Activated naive CD8-positive, alpha-beta T cell treated with anti-CD3 and anti-CD28 coated beads, Interleukin-2, amount 50 U/mL, for 24 hours (primary cell): ENCODE results near the gene BANP.
"Not testable (repeated sequence)": the region's sequence is repeated elsewhere in the genome, so short reads cannot be mapped to it uniquely, and the experiment has no call there.

ENCODE experiments used
- ATAC-seq: fragments of 150-1000 bp; cut with Tn5 transposase; one replicate; pipeline ENCODE4 v1.10.0; 2021
- DNase-seq: peaks from one replicate; pipeline ENCODE4 v3.0.0; 2021
- H3K27ac Mint-ChIP-seq: one replicate; pipeline ENCODE4 v1.8.0; 2021; ENCODE audit warnings: mild to moderate bottlenecking, mixed read lengths
- H3K27me3 Mint-ChIP-seq: one replicate; pipeline ENCODE4 v1.8.0; 2021; ENCODE audit warnings: mixed read lengths
- H3K36me3 Mint-ChIP-seq: one replicate; pipeline ENCODE4 v1.8.0; 2021; ENCODE audit warnings: low read depth, mixed read lengths
- H3K4me1 Mint-ChIP-seq: one replicate; pipeline ENCODE4 v1.8.0; 2021; ENCODE audit warnings: mixed read lengths
- H3K4me3 Mint-ChIP-seq: one replicate; pipeline ENCODE4 v1.8.0; 2021; ENCODE audit warnings: mild to moderate bottlenecking, moderate library complexity, mixed read lengths
- H3K9me3 Mint-ChIP-seq: one replicate; pipeline ENCODE4 v1.8.0; 2021; ENCODE audit warnings: mixed read lengths

The BANP gene

DNA sequence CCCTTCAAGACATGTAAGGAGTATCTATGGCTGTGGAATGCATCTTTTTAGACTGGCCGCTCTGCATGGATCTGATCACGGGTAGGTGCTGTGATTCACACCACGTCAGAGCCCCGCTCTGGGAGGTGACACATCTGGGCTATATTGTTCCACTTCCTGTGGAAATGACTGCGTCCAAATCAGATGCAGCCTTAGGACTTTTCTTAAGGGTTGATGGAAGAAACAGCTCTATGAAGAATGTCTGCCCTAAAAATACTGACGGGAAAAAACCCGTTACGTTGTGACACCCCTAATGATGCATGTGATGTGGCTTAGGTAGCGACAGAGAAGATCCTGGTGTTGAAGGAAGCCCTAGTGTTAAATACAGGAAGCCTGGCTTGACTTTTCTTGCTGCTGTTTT lies 12.2 kb downstream of the BANP start:
- H3K36me3 Mint-ChIP-seq = peaks cover 17% of the 10 kb centered on the region
- peak overlapping the region; percentile 91 for H3K27ac Mint-ChIP-seq
- no peaks in the 10 kb centered on the region for H3K27me3 Mint-ChIP-seq
- peak overlapping the region; percentile 54 for H3K4me3 Mint-ChIP-seq
- peaks cover 82% of the 10 kb centered on the region for H3K4me1 Mint-ChIP-seq
- H3K9me3 Mint-ChIP-seq = no peaks in the 10 kb centered on the region
- peak; percentile 98 for ATAC-seq
- DNase-seq = peak; percentile 73

GRCh38 chr16:87964049-87964659 lies 12.9 kb downstream of the BANP start:
- DNase-seq = no peak
- no peaks in the 10 kb centered on the region for H3K9me3 Mint-ChIP-seq
- peak overlapping the region; percentile 54 for H3K4me3 Mint-ChIP-seq
- H3K36me3 Mint-ChIP-seq = peaks cover 19% of the 10 kb centered on the region
- no peak for ATAC-seq
- no peaks in the 10 kb centered on the region for H3K27me3 Mint-ChIP-seq
- H3K27ac Mint-ChIP-seq = peak overlapping the region; percentile 91
- peaks cover 83% of the 10 kb centered on the region for H3K4me1 Mint-ChIP-seq

DNA sequence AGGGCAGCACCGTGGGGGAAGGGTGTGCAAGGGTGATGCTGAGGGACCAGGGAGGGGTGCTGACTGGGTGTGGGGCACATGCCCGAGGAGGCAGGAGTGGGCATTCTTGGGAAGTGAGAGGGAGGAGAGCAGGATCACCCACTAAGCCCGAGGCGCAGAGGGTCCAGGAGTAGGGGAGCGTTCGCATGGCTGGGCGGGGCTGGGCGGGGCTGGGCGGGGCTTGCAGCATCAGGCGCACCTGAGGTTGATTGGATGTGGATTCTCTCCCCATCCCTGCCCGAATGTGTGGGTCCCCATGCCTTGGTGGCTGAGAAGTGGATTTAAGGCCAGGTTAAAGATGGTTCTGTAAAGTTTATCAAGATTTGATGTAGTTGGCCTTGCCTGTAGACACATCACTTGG lies 14.2 kb downstream of the BANP start:
- H3K27me3 Mint-ChIP-seq = no peaks in the 10 kb centered on the region
- ATAC-seq (no peak), DNase-seq (no peak)
- H3K9me3 Mint-ChIP-seq = no peaks in the 10 kb centered on the region
- H3K36me3 Mint-ChIP-seq = peaks cover 28% of the 10 kb centered on the region
- peaks cover 80% of the 10 kb centered on the region for H3K4me1 Mint-ChIP-seq
- H3K27ac Mint-ChIP-seq = no peak overlapping the region
- H3K4me3 Mint-ChIP-seq = no peak overlapping the region

DNA sequence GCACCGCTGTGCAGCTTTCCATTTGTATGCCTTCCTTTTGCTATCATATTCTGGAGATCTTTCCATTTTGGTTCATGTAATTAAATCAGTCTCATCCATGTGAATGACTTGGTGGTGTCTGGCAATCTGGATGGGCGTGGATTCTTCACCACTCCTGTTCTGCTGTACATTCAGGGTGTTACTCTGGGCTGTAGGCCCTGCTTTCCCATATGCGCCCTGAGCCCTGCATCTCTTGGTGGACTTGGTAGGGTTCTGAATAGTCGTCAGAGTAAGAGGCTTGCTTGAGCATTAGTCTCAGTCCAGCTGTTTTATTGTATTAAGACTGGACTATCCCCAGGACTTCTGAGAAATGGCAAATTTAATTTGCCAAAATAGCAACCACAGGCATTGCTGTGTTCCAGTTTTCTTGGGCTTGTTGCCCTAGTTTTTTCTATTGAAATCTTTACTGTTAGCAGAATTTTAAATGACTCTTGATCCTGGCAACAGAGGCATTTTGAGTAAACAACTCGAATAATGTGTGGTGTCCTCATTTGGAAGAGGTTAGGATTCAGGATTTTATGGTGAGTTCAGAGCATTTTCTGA lies 14.9 kb downstream of the BANP start:
- H3K27ac Mint-ChIP-seq = peak overlapping the region; percentile 80
- no peaks in the 10 kb centered on the region for H3K27me3 Mint-ChIP-seq
- H3K9me3 Mint-ChIP-seq = peaks cover 5% of the 10 kb centered on the region
- DNase-seq = no peak
- H3K36me3 Mint-ChIP-seq = peaks cover 27% of the 10 kb centered on the region
- H3K4me3 Mint-ChIP-seq = no peak overlapping the region
- peaks cover 73% of the 10 kb centered on the region for H3K4me1 Mint-ChIP-seq
- no peak for ATAC-seq

DNA sequence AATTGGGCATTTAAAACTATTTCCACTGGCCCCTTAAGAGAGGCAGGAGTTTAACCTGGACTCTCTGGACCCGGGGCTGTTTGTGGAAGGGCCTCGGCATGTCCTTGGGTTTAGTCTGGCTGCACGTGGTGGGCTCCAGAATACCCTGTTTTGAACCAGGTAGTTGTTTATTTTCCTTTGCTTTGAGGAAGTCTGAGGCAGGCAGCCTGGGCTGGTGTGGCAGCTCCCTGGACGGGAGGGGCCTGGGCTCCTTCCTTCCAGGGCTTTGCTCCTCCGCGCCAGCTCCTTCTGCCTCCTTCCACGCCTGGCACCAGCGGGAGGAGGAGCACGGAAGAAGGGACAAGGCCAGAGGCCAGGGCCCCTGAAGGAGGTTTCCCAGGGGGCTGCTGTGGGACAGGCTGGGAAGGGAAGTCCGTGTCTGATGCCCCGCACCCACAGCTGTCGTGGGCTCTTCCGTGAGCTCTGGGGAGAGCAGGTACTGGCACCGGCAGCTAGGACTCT lies 15.5 kb downstream of the BANP start:
- no peak for DNase-seq
- Mint-ChIP-seq H3K9me3 (peaks cover 10% of the 10 kb centered on the region), H3K27ac (peak overlapping the region; percentile 80), H3K36me3 (peaks cover 29% of the 10 kb centered on the region), H3K4me1 (peaks cover 68% of the 10 kb centered on the region), H3K4me3 (peak overlapping the region; percentile 6), H3K27me3 (no peaks in the 10 kb centered on the region)
- no peak for ATAC-seq

DNA sequence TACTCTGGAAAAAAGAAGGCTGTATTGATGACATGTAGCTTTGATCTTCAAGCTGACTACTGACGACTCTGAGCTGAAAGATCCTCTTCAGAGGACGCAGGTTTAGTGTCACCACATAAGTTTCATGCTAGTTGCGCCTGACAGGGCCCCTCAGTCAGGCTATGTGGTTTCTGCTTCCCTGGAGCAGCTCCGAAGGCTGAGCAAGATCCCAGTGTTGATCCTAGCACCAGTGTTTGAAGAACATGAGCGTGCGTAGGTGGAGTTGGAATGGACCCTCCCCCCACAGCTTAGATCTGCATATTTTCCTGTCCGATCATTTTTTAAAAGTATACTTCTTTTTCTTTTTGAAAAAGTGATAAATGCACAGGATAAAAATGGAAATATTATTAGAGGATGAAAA lies 17.3 kb downstream of the BANP start:
- ATAC-seq (no peak), DNase-seq (no peak)
- peaks cover 62% of the 10 kb centered on the region for H3K4me1 Mint-ChIP-seq
- peaks cover 44% of the 10 kb centered on the region for H3K36me3 Mint-ChIP-seq
- H3K27ac Mint-ChIP-seq = no peak overlapping the region
- peaks cover 22% of the 10 kb centered on the region for H3K9me3 Mint-ChIP-seq
- no peak overlapping the region for H3K4me3 Mint-ChIP-seq
- no peaks in the 10 kb centered on the region for H3K27me3 Mint-ChIP-seq

DNA sequence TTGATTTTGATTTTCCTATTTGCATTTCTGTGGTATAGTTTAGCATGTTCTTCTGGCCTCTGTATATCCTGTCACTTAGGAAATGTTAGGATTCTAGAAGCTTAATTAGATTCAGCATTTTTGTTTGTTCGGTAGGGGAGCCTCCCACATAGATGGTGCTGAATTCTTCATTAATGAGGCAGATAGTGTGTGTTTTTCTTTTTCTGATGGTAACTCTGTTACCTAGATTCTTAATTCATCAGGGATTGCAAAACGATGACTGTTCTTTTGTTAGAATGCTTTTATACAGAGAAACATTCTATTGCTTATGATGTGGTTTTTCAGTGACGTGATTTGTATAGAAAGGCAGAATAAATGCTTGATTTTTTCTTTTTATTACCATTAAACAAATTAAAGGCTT lies 19.0 kb downstream of the BANP start:
- H3K4me1 Mint-ChIP-seq = peaks cover 52% of the 10 kb centered on the region
- no peak for DNase-seq
- peaks cover 22% of the 10 kb centered on the region for H3K9me3 Mint-ChIP-seq

DNA sequence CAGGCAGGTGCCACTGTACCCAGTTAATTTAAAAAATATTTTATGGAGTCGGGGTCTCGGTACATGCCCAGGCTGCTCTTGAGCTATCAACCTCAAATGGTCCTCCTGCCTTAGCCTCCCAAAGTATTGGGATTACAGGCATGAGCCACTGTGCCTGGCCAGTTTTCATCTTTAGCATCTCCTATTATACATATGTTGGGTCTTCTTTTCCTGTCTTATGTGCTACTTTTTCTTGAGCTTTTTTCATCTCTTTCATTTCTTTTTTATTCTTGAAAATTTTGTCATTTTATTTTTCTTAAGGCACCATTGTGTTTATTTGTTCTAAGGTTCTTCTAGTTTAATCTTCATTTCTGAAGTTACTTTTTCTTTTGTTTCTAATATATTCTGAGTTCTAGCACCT lies 20.7 kb downstream of the BANP start:
- ATAC-seq = no peak
- H3K4me1 Mint-ChIP-seq = peaks cover 43% of the 10 kb centered on the region
- peaks cover 53% of the 10 kb centered on the region for H3K36me3 Mint-ChIP-seq
- peaks cover 22% of the 10 kb centered on the region for H3K9me3 Mint-ChIP-seq
- no peak for DNase-seq
- H3K27ac Mint-ChIP-seq = no peak overlapping the region
- no peaks in the 10 kb centered on the region for H3K27me3 Mint-ChIP-seq
- H3K4me3 Mint-ChIP-seq = no peak overlapping the region

More for the DNA sequence above, 19.0 kb downstream of the BANP start:
- Mint-ChIP-seq H3K27me3 (no peaks in the 10 kb centered on the region), H3K27ac (no peak overlapping the region), H3K36me3 (peaks cover 41% of the 10 kb centered on the region), H3K4me3 (no peak overlapping the region)
- ATAC-seq = no peak

DNA sequence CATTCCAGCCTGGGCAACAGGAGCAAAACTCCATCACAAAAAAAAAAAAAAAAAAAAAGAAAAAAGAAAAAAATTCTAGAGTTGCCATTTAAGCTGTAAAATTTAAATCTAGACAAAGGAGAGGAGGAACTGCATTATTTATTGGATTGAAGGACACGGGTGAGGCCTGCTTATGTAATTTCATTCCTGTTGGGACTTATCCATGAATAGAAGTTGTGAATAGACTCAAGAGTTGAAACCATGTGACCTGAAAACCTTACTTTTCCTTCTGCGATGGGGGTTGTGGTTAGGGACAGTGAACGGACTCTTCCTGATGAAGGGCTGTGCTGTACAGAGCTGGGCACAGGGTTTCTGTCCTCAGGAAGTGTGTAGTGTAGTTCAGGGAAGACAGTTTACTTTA lies 22.5 kb downstream of the BANP start:
- H3K4me1 Mint-ChIP-seq = peaks cover 43% of the 10 kb centered on the region
- peak overlapping the region; percentile 64 for H3K27ac Mint-ChIP-seq
- no peak for ATAC-seq
- no peak for DNase-seq
- H3K4me3 Mint-ChIP-seq = no peak overlapping the region
- H3K27me3 Mint-ChIP-seq = no peaks in the 10 kb centered on the region
- H3K36me3 Mint-ChIP-seq = peaks cover 59% of the 10 kb centered on the region
- peaks cover 22% of the 10 kb centered on the region for H3K9me3 Mint-ChIP-seq

DNA sequence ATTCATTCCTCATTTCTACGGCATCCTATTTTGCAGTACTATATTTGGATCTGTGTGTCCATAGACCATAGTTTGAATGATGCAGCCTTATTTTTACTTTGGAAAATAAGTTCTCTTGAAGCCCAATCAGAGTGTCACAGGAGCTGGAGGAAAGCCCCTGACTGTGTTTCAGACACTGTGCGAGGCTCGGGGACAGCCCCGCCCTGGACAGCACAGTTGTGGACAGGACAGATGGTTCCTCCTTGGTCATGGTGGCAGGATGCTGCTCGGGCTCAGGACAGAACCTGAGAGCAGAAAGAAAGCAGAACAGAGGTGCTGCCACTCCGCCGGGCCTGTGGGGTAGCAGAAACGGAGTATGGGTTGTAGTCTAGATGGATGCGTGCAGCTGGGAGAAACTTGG lies 22.9 kb downstream of the BANP start:
- Mint-ChIP-seq H3K4me1 (peaks cover 43% of the 10 kb centered on the region), H3K4me3 (no peak overlapping the region), H3K27me3 (no peaks in the 10 kb centered on the region), H3K27ac (peak overlapping the region; percentile 64), H3K9me3 (peaks cover 22% of the 10 kb centered on the region), H3K36me3 (peaks cover 62% of the 10 kb centered on the region)
- DNase-seq (no peak), ATAC-seq (no peak)

DNA sequence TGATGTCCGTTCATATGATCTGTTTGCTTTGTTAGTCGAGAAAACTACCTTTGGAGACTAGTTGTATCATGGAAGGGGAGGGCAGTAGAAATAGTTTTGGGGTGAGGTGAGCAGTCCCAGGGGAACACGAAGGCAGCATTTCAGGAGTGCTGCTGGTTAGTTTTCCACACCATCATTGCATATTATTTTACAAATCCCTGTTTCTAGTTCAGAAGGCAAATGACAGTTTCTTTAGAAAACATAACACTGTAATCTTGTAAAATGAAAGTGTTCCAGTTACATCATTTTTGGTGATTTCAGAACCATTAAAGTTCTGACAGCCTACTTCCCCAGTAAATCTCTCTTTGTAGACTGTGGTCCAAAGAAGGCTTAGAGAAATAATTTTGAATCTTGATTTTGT lies 25.4 kb downstream of the BANP start:
- no peak overlapping the region for H3K27ac Mint-ChIP-seq
- H3K36me3 Mint-ChIP-seq = peaks cover 54% of the 10 kb centered on the region

DNA sequence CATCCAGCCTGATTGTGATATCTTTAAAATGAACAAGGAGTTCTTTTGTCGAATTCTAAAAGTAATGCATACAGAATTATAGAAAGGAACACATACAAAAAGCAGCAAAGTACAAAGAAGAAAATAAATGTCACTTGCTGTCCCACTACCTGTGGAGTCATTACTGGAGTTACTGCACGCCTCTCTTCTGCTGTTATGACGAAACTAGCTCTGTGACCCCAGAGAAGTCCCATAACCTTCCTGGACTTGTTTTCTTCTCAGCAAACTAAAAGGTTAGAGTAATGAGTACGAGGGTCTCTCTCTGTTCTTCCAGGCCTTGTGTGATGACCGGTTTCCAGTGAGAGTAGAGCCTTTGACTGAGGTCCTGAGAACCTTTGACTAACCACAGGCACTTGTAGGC lies 26.9 kb downstream of the BANP start:
- no peak for DNase-seq
- Mint-ChIP-seq H3K4me1 (peaks cover 67% of the 10 kb centered on the region), H3K27me3 (no peaks in the 10 kb centered on the region), H3K36me3 (peaks cover 54% of the 10 kb centered on the region), H3K4me3 (no peak overlapping the region), H3K27ac (no peak overlapping the region), H3K9me3 (no peaks in the 10 kb centered on the region)
- ATAC-seq = no peak

More for the DNA sequence above, 25.4 kb downstream of the BANP start:
- Mint-ChIP-seq H3K4me1 (peaks cover 59% of the 10 kb centered on the region), H3K4me3 (no peak overlapping the region), H3K27me3 (no peaks in the 10 kb centered on the region), H3K9me3 (peaks cover 13% of the 10 kb centered on the region)
- no peak for DNase-seq
- no peak for ATAC-seq

DNA sequence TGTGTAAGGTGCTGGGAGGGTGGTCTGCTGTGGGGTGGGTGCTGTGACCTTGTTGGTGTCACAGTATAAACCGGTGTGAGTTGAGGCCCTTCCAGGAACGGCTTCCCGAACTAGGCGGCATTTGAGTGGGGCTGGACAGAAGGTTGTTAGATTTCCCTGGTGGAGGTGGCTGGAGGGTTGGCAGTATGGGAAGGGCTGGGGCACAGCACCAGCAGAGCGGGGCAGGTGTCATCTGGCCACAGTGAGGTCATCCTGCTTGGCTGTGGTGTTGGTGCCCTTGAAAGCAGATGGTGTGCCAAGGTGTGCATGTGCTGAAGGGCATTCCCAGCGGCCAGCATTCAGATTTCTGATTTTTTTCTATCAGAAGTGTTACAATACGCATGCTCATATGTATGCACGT lies 28.1 kb downstream of the BANP start:
- Mint-ChIP-seq H3K27ac (peak overlapping the region; percentile 31), H3K9me3 (no peaks in the 10 kb centered on the region)
- no peak for DNase-seq

GRCh38 chr16:87979911-87980630 lies 28.8 kb downstream of the BANP start:
- DNase-seq, H3K27me3 Mint-ChIP-seq, H3K9me3 Mint-ChIP-seq: not testable (repeated sequence)
- H3K27ac Mint-ChIP-seq = peak overlapping the region; percentile 76
- H3K4me3 Mint-ChIP-seq = peak overlapping the region; percentile 23
- H3K4me1 Mint-ChIP-seq = peaks cover 79% of the 10 kb centered on the region
- H3K36me3 Mint-ChIP-seq = peaks cover 60% of the 10 kb centered on the region
- ATAC-seq = peak; percentile 31

More for the DNA sequence above, 28.1 kb downstream of the BANP start:
- H3K27me3 Mint-ChIP-seq = no peaks in the 10 kb centered on the region
- H3K36me3 Mint-ChIP-seq = peaks cover 56% of the 10 kb centered on the region
- H3K4me3 Mint-ChIP-seq = no peak overlapping the region
- H3K4me1 Mint-ChIP-seq = peaks cover 74% of the 10 kb centered on the region
- no peak for ATAC-seq

GRCh38 chr16:87981376-87981775 lies 30.1 kb downstream of the BANP start:
- DNase-seq (peak; percentile 56), ATAC-seq (peak; percentile 82)
- peak overlapping the region; percentile 90 for H3K27ac Mint-ChIP-seq
- H3K36me3 Mint-ChIP-seq = peaks cover 61% of the 10 kb centered on the region
- not testable (repeated sequence) for H3K9me3 Mint-ChIP-seq, H3K27me3 Mint-ChIP-seq
- H3K4me3 Mint-ChIP-seq = peak overlapping the region; percentile 66
- H3K4me1 Mint-ChIP-seq = peaks cover 91% of the 10 kb centered on the region
